Upper lobe of left lung (tissue), 6 donors: ENCODE measurements around the gene AEBP1. TPM values are rescaled to one million over a fixed set of nuclear protein-coding genes. Genes with fewer than 3 reads are reported as not detected.

Experiments used
- ATAC-seq, 2 donors: fragments of 200-7000 bp; cut with Tn5 transposase; one replicate each; pipeline ENCODE4 v1.9.1; 2022; ENCODE audit warnings: mild to moderate bottlenecking in 2 of 2, moderate library complexity in 2 of 2; ENCODE audit not compliant: low FRiP score in 2 of 2
- DNase-seq, 2 donors: peaks; one replicate each; pipeline ENCODE4 v3.0.0-alpha.2; 2019 to 2020
- H3K27ac ChIP-seq, 4 donors: fragments of 200-600 bp; sonication (generic); one replicate each; pipeline ENCODE4 v1.5.1; 2016 to 2019
- H3K27me3 ChIP-seq, 4 donors: fragments of 200-600 bp; sonication (generic); one replicate each; pipeline ENCODE4 v1.5.1; 2017 to 2019
- H3K36me3 ChIP-seq, 4 donors: fragments of 200-600 bp; sonication (generic); one replicate each; pipeline ENCODE4 v1.5.1; 2016 to 2019
- H3K4me1 ChIP-seq, 4 donors: fragments of 200-600 bp; sonication (generic); one replicate each; pipeline ENCODE4 v1.5.1; 2018 to 2019
- H3K4me3 ChIP-seq, 4 donors: fragments of 200-600 bp; sonication (generic); one replicate each; pipeline ENCODE4 v1.5.1; 2017 to 2019; ENCODE audit warnings: mild to moderate bottlenecking in 2 of 4, moderate library complexity in 1 of 4
- H3K9me3 ChIP-seq, 4 donors: fragments of 200-600 bp; sonication (generic); one replicate each; pipeline ENCODE4 v1.5.1; 2018 to 2019
- EP300 ChIP-seq, 4 donors: sonication (generic); formaldehyde crosslinking; IDR thresholded peaks; one replicate each; pipeline ENCODE4 v1.5.1; 2017; ENCODE audit warnings: antibody characterized with exemption in 4 of 4, control low read depth in 2 of 4
- POLR2A ChIP-seq, 4 donors: fragments of 450-650 bp; IDR thresholded peaks; one replicate each; pipeline ENCODE4 v1.5.1; 2016 to 2017; ENCODE audit warnings: antibody characterized with exemption in 4 of 4, mild to moderate bottlenecking in 2 of 4
- POLR2AphosphoS5 ChIP-seq, 2 donors: sonication (generic); formaldehyde crosslinking; IDR thresholded peaks; one replicate each; pipeline ENCODE4 v1.5.1; 2017; ENCODE audit warnings: antibody characterized with exemption in 2 of 2
- WGBS, 2 donors: methylation state at CpG; one replicate each; pipeline ENCODE4 v1.1.5; 2017 to 2018; 5-methylcytosine and 5-hydroxymethylcytosine counted together
- total RNA-seq, 6 donors: library from RNA; depleted of rRNA in 4 of 6; stranded (reverse); fragments of >200 nt in 4 of 6; gene quantifications; one replicate each; pipeline versions ENCODE4 v1.1.0 to v1.2.1, GENCODE V29; 2016 to 2021
- TF ChIP-seq, protein P1 (sequence below), 6 experiments: fragments of 450-650 bp in 4 of 6; fragments of 200-600 bp in 2 of 6; sonication (generic) in 2 of 6; IDR thresholded peaks; one replicate each; pipeline ENCODE4 v1.5.1; 2016 to 2019; ENCODE audit warnings: antibody characterized with exemption in 6 of 6
- donor health status: DM: no; HTN: no; CAD: no; lungs with moderate emphysema.
- donor health status: DM: no; HTN: yes; CAD: no; lungs with severe emphysema.

AEBP1 gene
- total RNA-seq, 6 donors from 2014 or later: 34.1 to 241 (median 92.7) TPM

DNA sequence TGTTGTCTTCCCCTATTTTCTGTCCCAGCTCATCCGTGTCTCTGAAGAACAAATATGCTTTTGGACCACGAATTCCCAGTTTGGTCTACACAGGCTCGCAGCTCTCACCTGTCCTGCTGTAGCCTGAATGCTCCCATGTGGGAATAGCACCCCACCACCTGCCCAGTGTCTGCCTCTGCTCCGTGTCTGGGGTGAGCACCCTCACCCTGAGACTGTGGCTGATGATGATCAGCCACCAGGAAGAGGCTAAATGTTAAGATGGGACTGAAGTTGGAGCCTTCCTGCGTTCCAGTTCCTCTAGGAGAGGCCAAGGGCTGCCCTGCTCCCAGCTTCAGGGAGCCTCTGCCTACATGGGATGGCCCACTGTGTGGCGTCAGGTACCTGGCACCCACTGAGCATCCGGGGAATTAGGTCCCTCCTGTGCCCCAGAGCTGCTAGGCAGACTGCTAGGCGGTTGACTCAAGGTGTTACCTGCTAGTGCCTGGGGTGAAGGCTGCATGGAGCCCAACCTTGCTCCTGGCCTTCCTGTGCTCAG, 42.4 kb upstream of the AEBP1 start:
- Histone ChIP-seq H3K27ac (no peak overlapping the region), H3K9me3 (no peaks in the 10 kb centered on the region), H3K4me3 (no peak overlapping the region), H3K4me1 (peaks cover 11 to 24% (median 21%) of the 10 kb centered on the region in 4 donors), H3K36me3 (peaks cover 42 to 60% (median 56%) of the 10 kb centered on the region in 4 donors), H3K27me3 (no peaks in the 10 kb centered on the region)
- TF ChIP-seq POLR2AphosphoS5 (IDR thresholded peaks at IDR 0.05) (no peak), POLR2A (IDR thresholded peaks at IDR 0.05) (no peak)
- no peak for ATAC-seq
- DNase-seq: peak in 1 of 2 donors; percentile 20
- 85 to 91% methylated on average over 3 to 8 of the region's 8 CpGs for WGBS, 2 donors

DNA sequence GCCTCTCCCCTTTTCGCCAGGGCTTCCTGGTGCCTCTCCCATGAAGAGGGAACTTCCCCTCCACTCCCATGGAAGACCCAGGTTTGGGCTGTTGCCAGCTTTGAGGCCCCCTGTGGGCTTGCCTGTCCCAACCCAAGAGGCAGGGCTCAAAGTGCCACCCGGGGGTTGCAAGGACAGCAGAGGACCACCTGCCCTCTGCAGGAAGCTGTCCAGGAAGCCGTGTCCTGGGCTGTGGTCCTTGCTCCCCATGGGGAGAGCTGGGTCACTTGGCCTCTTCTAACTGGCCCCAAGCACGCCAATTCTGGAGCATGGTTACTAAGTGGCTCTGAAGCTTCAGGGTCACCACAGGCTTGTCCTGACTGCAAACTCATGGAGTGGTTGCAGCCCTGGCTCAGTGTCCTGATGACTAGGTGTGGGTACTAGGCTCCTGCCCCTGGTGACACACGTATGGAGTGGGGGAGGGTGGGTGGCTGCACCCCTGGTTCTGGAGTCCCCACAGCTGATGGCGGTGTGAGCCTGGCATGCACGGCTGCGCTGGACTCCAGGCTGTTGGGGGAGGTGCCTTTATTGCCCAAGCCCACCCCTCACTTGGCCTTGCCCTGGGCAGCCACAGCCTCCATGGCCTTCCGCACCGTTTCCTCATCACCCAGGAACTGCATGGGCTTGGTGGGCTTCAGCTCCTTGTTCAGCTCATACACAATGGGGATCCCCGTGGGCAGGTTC, 41.8 kb upstream of the AEBP1 start:
- Histone ChIP-seq H3K36me3 (peaks cover 36 to 54% (median 50%) of the 10 kb centered on the region in 4 donors), H3K9me3 (no peaks in the 10 kb centered on the region), H3K4me3 (no peak overlapping the region), H3K27me3 (no peaks in the 10 kb centered on the region), H3K27ac (peak overlapping the region in 1 of 4 donors; percentile 4), H3K4me1 (peaks cover 11 to 24% (median 21%) of the 10 kb centered on the region in 4 donors)
- WGBS, 2 donors: 92 to 93% methylated on average over 2 to 11 of the region's 11 CpGs
- DNase-seq (peak in 1 of 2 donors; percentile 19), ATAC-seq (no peak)
- no peak for TF ChIP-seq EP300 (IDR thresholded peaks at IDR 0.05)
- TF ChIP-seq, protein P1, sequence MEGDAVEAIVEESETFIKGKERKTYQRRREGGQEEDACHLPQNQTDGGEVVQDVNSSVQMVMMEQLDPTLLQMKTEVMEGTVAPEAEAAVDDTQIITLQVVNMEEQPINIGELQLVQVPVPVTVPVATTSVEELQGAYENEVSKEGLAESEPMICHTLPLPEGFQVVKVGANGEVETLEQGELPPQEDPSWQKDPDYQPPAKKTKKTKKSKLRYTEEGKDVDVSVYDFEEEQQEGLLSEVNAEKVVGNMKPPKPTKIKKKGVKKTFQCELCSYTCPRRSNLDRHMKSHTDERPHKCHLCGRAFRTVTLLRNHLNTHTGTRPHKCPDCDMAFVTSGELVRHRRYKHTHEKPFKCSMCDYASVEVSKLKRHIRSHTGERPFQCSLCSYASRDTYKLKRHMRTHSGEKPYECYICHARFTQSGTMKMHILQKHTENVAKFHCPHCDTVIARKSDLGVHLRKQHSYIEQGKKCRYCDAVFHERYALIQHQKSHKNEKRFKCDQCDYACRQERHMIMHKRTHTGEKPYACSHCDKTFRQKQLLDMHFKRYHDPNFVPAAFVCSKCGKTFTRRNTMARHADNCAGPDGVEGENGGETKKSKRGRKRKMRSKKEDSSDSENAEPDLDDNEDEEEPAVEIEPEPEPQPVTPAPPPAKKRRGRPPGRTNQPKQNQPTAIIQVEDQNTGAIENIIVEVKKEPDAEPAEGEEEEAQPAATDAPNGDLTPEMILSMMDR (IDR thresholded peaks at IDR 0.05): no peak
- TF ChIP-seq POLR2A (IDR thresholded peaks at IDR 0.05): no peak
- no peak for TF ChIP-seq POLR2AphosphoS5 (IDR thresholded peaks at IDR 0.05)

DNA sequence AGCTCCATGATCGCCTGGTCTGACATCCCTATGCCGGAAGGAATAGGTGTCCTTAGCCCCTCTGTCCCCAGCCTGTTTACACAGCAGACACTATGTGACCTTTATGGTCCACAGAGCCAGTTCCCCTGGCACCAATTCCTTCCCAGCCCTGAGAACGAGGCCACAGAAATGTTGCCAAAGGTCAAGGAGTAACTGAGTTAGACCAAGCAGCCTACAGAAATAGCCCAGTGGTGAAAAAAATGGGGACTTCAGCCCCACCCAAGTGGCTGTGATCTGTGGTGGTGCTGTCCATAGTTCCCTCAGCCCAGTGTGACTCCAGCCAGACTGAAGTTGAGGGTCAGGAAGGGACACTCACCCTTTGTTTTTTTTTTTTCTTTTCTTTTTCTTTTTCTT, 41.2 kb upstream of the AEBP1 start:
- Histone ChIP-seq H3K4me3 (no peak overlapping the region), H3K27me3 (no peaks in the 10 kb centered on the region), H3K9me3 (no peaks in the 10 kb centered on the region), H3K27ac (peak overlapping the region in 1 of 4 donors; percentile 4), H3K36me3 (peaks cover 32 to 49% (median 44%) of the 10 kb centered on the region in 4 donors), H3K4me1 (peaks cover 11 to 25% (median 22%) of the 10 kb centered on the region in 4 donors)
- TF ChIP-seq POLR2A (IDR thresholded peaks at IDR 0.05) (no peak), EP300 (IDR thresholded peaks at IDR 0.05) (no peak), POLR2AphosphoS5 (IDR thresholded peaks at IDR 0.05) (no peak)
- TF ChIP-seq, protein P1 (IDR thresholded peaks at IDR 0.05): no peak
- DNase-seq: no peak
- ATAC-seq: no peak
- 76 to 89% methylated on average over 3 of the region's 3 CpGs for WGBS, 2 donors

DNA sequence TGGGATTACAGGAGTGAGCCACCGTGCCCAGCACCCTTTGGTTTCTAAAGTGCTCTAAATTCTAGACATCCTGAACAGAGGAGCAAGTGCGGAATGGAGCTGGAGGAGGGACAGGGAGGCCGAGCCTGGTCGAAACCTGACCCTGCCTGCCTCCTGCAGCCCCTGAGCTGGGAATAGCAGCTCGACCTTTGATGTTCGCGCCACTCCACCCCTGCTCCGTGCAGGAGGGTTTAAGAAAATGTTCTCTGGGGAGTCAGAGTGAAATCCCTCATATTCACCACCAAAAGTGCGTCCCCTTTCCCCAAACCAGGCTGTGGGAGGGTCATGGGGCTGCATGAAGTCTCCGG, 40.6 kb upstream of the AEBP1 start:
- 53 to 63% methylated on average over 8 to 10 of the region's 10 CpGs for WGBS, 2 donors
- Histone ChIP-seq H3K36me3 (peaks cover 26 to 42% (median 38%) of the 10 kb centered on the region in 4 donors), H3K27ac (no peak overlapping the region), H3K27me3 (no peaks in the 10 kb centered on the region), H3K4me3 (no peak overlapping the region), H3K4me1 (peaks cover 11 to 26% (median 22%) of the 10 kb centered on the region in 4 donors), H3K9me3 (no peaks in the 10 kb centered on the region)
- TF ChIP-seq POLR2AphosphoS5 (IDR thresholded peaks at IDR 0.05) (no peak), POLR2A (IDR thresholded peaks at IDR 0.05) (no peak), EP300 (IDR thresholded peaks at IDR 0.05) (no peak)
- TF ChIP-seq, protein P1 (IDR thresholded peaks at IDR 0.05): no peak
- DNase-seq (no peak), ATAC-seq (no peak)

DNA sequence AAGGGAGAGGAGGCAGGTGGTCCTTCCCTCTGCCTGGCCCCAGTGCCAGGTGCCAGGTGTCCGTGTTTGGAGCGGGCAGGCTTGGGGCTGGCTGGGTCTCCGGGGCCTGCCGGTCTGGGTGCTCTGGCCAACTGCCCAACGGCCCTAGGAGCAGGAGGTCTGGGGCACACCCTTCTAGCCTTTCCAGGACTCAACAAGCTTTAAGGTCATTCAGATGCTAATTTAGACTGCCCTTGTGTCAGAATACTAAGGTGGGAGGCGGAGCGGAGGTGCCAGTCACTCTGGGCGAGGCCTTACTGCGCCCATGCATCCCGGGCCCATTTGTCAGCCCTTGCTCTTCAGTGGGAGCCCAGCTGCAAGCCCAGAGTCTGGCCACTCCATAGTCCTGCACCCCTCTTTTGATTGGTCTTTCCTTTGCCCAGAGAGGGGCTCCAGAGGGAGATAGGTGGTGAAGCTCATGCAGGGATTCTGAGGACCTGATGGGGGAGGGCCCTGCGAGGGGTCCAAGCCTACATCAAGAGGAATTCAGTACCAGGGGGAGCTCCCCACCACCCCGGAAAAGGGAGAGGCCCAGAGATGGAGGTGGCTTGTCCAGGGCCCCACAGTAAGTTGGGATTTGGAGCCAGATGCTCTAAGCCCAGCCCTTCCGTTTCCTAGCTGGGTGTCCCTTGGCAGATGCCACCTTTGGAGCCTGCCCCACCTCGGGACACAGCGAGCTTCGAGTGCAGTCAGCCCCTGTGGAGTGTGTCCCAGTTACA, 40.1 kb upstream of the AEBP1 start:
- TF ChIP-seq POLR2AphosphoS5 (IDR thresholded peaks at IDR 0.05) (no peak), POLR2A (IDR thresholded peaks at IDR 0.05) (no peak), EP300 (IDR thresholded peaks at IDR 0.05) (no peak)
- TF ChIP-seq, protein P1 (IDR thresholded peaks at IDR 0.05): no peak
- Histone ChIP-seq H3K4me3 (no peak overlapping the region), H3K27ac (no peak overlapping the region), H3K4me1 (peaks cover 11 to 26% (median 22%) of the 10 kb centered on the region in 4 donors), H3K9me3 (no peaks in the 10 kb centered on the region), H3K27me3 (no peaks in the 10 kb centered on the region), H3K36me3 (peaks cover 21 to 37% (median 33%) of the 10 kb centered on the region in 4 donors)
- 18 to 41% methylated on average over 5 to 16 of the region's 16 CpGs for WGBS, 2 donors
- DNase-seq (peak in 1 of 2 donors; percentile 20), ATAC-seq (no peak)
